SK-N-SH (cell line): ENCODE results near the gene GLCE. TPM values are rescaled to one million over a fixed set of nuclear protein-coding genes. Genes with fewer than 3 reads are reported as not detected.

Experiments
- CTCF ChIA-PET: fragments of 300-600, 350-600 bp; formaldehyde crosslinking; extraction: SDS; loops from one replicate; lab custom pipeline; 2021; lab: Yijun Ruan, JAX
- POLR2A ChIA-PET: fragments of 350-600 bp; sonication (Branson Sonifier 250); formaldehyde crosslinking; extraction: SDS; loops from one replicate; lab custom pipeline; 2020; ENCODE audit warnings: antibody characterized with exemption, inconsistent platforms; lab: Yijun Ruan, JAX
- DNase-seq: peaks from one replicate; pipeline ENCODE4 v3.0.0; 2012
- H2AFZ ChIP-seq: fragments of 200-600 bp; sonication (generic); 2 replicates; pipeline ENCODE4 v1.8.1; 2016; ENCODE audit warnings: antibody characterized with exemption, mild to moderate bottlenecking, low read depth
- H3F3A ChIP-seq: fragments of 200-600 bp; sonication (generic); replicated peaks from 2 replicates; pipeline ENCODE3; 2016; ENCODE audit warnings: antibody characterized with exemption, mild to moderate bottlenecking; ENCODE audit not compliant: insufficient read depth
- H3K27ac ChIP-seq, 2 experiments: fragments of 200-500 bp in 1 of 2; fragments of 200-600 bp in 1 of 2; sonication (Bioruptor generic) in 1 of 2; sonication (generic), shearing (Covaris generic) in 1 of 2; 2 replicates each; pipeline versions ENCODE4 v1.5.1 to v1.6.1; 2014 to 2016; ENCODE audit warnings: low read depth in 2 of 2, inconsistent platforms in 1 of 2, low read length in 1 of 2, mild to moderate bottlenecking in 1 of 2, mixed read lengths in 1 of 2
- H3K27me3 ChIP-seq: fragments of 200-600 bp; sonication (generic), shearing (Covaris generic); 2 replicates; pipeline ENCODE4 v1.6.1; 2016; ENCODE audit warnings: mixed run types; ENCODE audit not compliant: insufficient read depth
- H3K36me3 ChIP-seq, 2 experiments: fragments of 200-500 bp in 1 of 2; fragments of 200-600 bp in 1 of 2; sonication (Bioruptor generic) in 1 of 2; sonication (generic) in 1 of 2; replicated peaks in 1 of 2; 2 replicates each; pipeline versions ENCODE3 to v1.5.1; 2014 to 2016; ENCODE audit warnings: low read length in 1 of 2, mild to moderate bottlenecking in 1 of 2; ENCODE audit not compliant: insufficient read depth in 2 of 2, control insufficient read depth in 1 of 2
- H3K4me1 ChIP-seq, 2 experiments: fragments of 200-500 bp in 1 of 2; fragments of 200-600 bp in 1 of 2; sonication (Bioruptor generic) in 1 of 2; sonication (generic), shearing (Covaris generic) in 1 of 2; 2 replicates each; pipeline versions ENCODE4 v1.5.1 to v1.6.1; 2014 to 2016; ENCODE audit warnings: low read depth in 1 of 2, low read length in 1 of 2, mixed run types in 1 of 2; ENCODE audit not compliant: insufficient read depth in 2 of 2, control insufficient read depth in 1 of 2
- H3K4me2 ChIP-seq: fragments of 200-600 bp; sonication (generic), shearing (Covaris generic); 2 replicates; pipeline ENCODE4 v1.6.1; 2017; ENCODE audit warnings: mixed run types
- H3K4me3 ChIP-seq, 2 experiments: fragments of 200-500 bp in 1 of 2; fragments of 200-600 bp in 1 of 2; sonication (Bioruptor generic) in 1 of 2; sonication (generic), shearing (Covaris generic) in 1 of 2; 2 replicates each; pipeline versions ENCODE4 v1.5.1 to v1.8.1; 2014 to 2016; ENCODE audit warnings: low read depth in 2 of 2, inconsistent platforms in 1 of 2, low read length in 1 of 2, mild to moderate bottlenecking in 1 of 2, mixed read lengths in 1 of 2, moderate library complexity in 1 of 2
- H3K79me2 ChIP-seq: fragments of 200-600 bp; sonication (generic); 2 replicates; pipeline ENCODE4 v1.8.1; 2017; ENCODE audit warnings: mild to moderate bottlenecking; ENCODE audit not compliant: insufficient read depth
- H3K9ac ChIP-seq: fragments of 200-600 bp; sonication (generic); 2 replicates; pipeline ENCODE4 v1.6.1; 2017; ENCODE audit warnings: mixed run types
- H3K9me2 ChIP-seq: fragments of 200-600 bp; sonication (generic); 2 replicates; pipeline ENCODE4 v1.6.1; 2017; ENCODE audit warnings: mixed run types
- H3K9me3 ChIP-seq: fragments of 200-600 bp; sonication (generic); 2 replicates; pipeline ENCODE4 v1.6.1; 2017; ENCODE audit warnings: mixed run types, mild to moderate bottlenecking, moderate library complexity
- H4K20me1 ChIP-seq: fragments of 200-600 bp; sonication (generic); 2 replicates; pipeline ENCODE4 v1.6.1; 2017; ENCODE audit warnings: mild to moderate bottlenecking, mixed run types; ENCODE audit not compliant: insufficient read depth
- EP300 ChIP-seq, 2 experiments: IDR thresholded peaks; 2 replicates each; pipeline versions ENCODE4 v1.4.0 to v1.6.1; 2012; ENCODE audit warnings: borderline replicate concordance in 1 of 2, low read depth in 1 of 2, low read length in 1 of 2
- FOSL2 ChIP-seq: IDR thresholded peaks from 2 replicates; pipeline ENCODE4 v1.4.0; 2012; ENCODE audit warnings: low read depth, mild to moderate bottlenecking, moderate library complexity, borderline replicate concordance
- IRF3 ChIP-seq: fragments of 150-350 bp; IDR thresholded peaks from 2 replicates; pipeline ENCODE4 v1.6.1; 2016; ENCODE audit warnings: mild to moderate bottlenecking, low read depth, low read length
- JUND ChIP-seq: IDR thresholded peaks from 2 replicates; pipeline ENCODE4 v1.4.0; 2012
- NFIC ChIP-seq: IDR thresholded peaks from 2 replicates; pipeline ENCODE4 v1.4.0; 2012; ENCODE audit warnings: borderline replicate concordance
- NRF1 ChIP-seq: IDR thresholded peaks from 2 replicates; pipeline ENCODE4 v1.6.1; 2012; ENCODE audit warnings: low read depth, mild to moderate bottlenecking, low read length
- POLR2AphosphoS5 ChIP-seq: IDR thresholded peaks from 2 replicates; pipeline ENCODE4 v1.6.1; 2012; ENCODE audit warnings: low read depth, low read length
- RCOR1 ChIP-seq: fragments of 150-350 bp; IDR thresholded peaks from 2 replicates; pipeline ENCODE4 v1.6.1; 2017; ENCODE audit warnings: antibody characterized with exemption, low read length
- SIN3A ChIP-seq: IDR thresholded peaks from 2 replicates; pipeline ENCODE4 v1.6.1; 2012; ENCODE audit warnings: low read depth, mild to moderate bottlenecking, low read length, moderate library complexity, borderline replicate concordance
- TCF12 ChIP-seq: IDR thresholded peaks from 2 replicates; pipeline ENCODE4 v1.4.0; 2012
- TEAD4 ChIP-seq: IDR thresholded peaks from 2 replicates; pipeline ENCODE4 v1.4.0; 2012; ENCODE audit warnings: mild to moderate bottlenecking, borderline replicate concordance; ENCODE audit not compliant: insufficient read depth
- USF1 ChIP-seq: IDR thresholded peaks from 2 replicates; pipeline ENCODE4 v1.4.0; 2012; ENCODE audit warnings: low read depth, borderline replicate concordance
- YY1 ChIP-seq: IDR thresholded peaks from 2 replicates; pipeline ENCODE4 v1.4.0; 2012; ENCODE audit warnings: low read depth, mild to moderate bottlenecking
- WGBS: methylation state at CpG from one replicate; pipeline ENCODE4 v1.1.6; 2017; ENCODE audit warnings: low lambda C conversion rate; 5-methylcytosine and 5-hydroxymethylcytosine counted together
- polyA plus RNA-seq, 3 experiments: library from polyadenylated mRNA; depleted of rRNA; stranded (reverse); fragments of >200 nt; gene quantifications; 2 replicates each; pipeline ENCODE4 v1.2.3, GENCODE V29; 2012
- TF ChIP-seq, protein P1 (sequence below): IDR thresholded peaks from 2 replicates; pipeline ENCODE4 v1.4.0; 2012; ENCODE audit warnings: low read depth
- TF ChIP-seq, protein P2 (sequence below): IDR thresholded peaks from 2 replicates; pipeline ENCODE4 v1.4.0; 2012; ENCODE audit warnings: low read depth, borderline replicate concordance
- TF ChIP-seq, protein P3 (sequence below): IDR thresholded peaks from 2 replicates; pipeline ENCODE4; 2012
- TF ChIP-seq, protein P4 (sequence below): fragments of 150-350 bp; IDR thresholded peaks from 2 replicates; pipeline ENCODE4 v1.6.1; 2017; ENCODE audit warnings: antibody characterized with exemption, low read length, low read depth, borderline replicate concordance

GLCE gene
- polyA plus RNA-seq, 1 of the 3 experiments (the other 2 are of a cell fraction): 19.5 TPM

- no peak overlapping the region for H3K4me2 ChIP-seq
- H4K20me1 ChIP-seq: no peaks in the 10 kb centered on the region
- no peaks in the 10 kb centered on the region for H3K79me2 ChIP-seq
- ChIA-PET CTCF (interaction anchor here (0.8 to 2.6 kb wide), 2 partner anchors 20 to 320 kb away, joined by 3 to 10 read pairs; no protein-coding TSS in a partner anchor), POLR2A (no interaction called here)
- no peak for TF ChIP-seq TCF12
- TF ChIP-seq, protein P1, sequence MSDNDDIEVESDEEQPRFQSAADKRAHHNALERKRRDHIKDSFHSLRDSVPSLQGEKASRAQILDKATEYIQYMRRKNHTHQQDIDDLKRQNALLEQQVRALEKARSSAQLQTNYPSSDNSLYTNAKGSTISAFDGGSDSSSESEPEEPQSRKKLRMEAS: no peak
- TF ChIP-seq, protein P2, sequence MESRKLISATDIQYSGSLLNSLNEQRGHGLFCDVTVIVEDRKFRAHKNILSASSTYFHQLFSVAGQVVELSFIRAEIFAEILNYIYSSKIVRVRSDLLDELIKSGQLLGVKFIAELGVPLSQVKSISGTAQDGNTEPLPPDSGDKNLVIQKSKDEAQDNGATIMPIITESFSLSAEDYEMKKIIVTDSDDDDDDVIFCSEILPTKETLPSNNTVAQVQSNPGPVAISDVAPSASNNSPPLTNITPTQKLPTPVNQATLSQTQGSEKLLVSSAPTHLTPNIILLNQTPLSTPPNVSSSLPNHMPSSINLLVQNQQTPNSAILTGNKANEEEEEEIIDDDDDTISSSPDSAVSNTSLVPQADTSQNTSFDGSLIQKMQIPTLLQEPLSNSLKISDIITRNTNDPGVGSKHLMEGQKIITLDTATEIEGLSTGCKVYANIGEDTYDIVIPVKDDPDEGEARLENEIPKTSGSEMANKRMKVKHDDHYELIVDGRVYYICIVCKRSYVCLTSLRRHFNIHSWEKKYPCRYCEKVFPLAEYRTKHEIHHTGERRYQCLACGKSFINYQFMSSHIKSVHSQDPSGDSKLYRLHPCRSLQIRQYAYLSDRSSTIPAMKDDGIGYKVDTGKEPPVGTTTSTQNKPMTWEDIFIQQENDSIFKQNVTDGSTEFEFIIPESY: no peak
- no peak for TF ChIP-seq RCOR1
- TF ChIP-seq IRF3: no peak
- TF ChIP-seq SIN3A: no peak
- no peak for TF ChIP-seq USF1
- TF ChIP-seq YY1: no peak
- no peak for TF ChIP-seq NRF1
- no peak for TF ChIP-seq EP300 (IDR thresholded peaks at IDR 0.05; ENCODE audit: borderline replicate concordance in 1 of 2, low read depth in 1 of 2, low read length in 1 of 2)
- H3K4me3 ChIP-seq: no peak overlapping the region
- H2AFZ ChIP-seq: no peak overlapping the region
- H3K9ac ChIP-seq: no peak overlapping the region
- 43% methylated on average over 2 of the region's 2 CpGs for WGBS
- H3K9me2 ChIP-seq: no peaks in the 10 kb centered on the region
- no peak overlapping the region for H3K27ac ChIP-seq
- no peaks in the 10 kb centered on the region; a peak in 1 of 4 replicates for H3K4me1 ChIP-seq
- no peaks in the 10 kb centered on the region for H3K36me3 ChIP-seq
- H3F3A ChIP-seq: no peaks in the 10 kb centered on the region
- no peaks in the 10 kb centered on the region for H3K27me3 ChIP-seq
- no peak for DNase-seq
- no peaks in the 10 kb centered on the region for H3K9me3 ChIP-seq
Observed at GRCh38 chr15:69244798-69245197, 84.4 kb downstream of the GLCE start.

GRCh38 chr15:69253156-69253555, 92.7 kb downstream of the GLCE start:
- H2AFZ ChIP-seq: peak overlapping the region; percentile 52; the same call in 1 of the 2 replicates
- TF ChIP-seq YY1 (peak; percentile 27; the same call in 1 of the 2 replicates), POLR2AphosphoS5 (peak; percentile 15; the same call in 1 of the 2 replicates), NFIC (peak; percentile 74; the same call in 1 of the 2 replicates), FOSL2 (peak; percentile 91), SIN3A (no peak), TCF12 (peak; percentile 64), JUND (peak; percentile 80), TEAD4 (0 out of 2 replicates have a peak, but pooled peaks have one; percentile 48), EP300 (IDR thresholded peaks at IDR 0.05; ENCODE audit: borderline replicate concordance in 1 of 2, low read depth in 1 of 2, low read length in 1 of 2) (peak; percentile 15 to 41; a peak in 1 of 4 replicates), USF1 (no peak)
- TF ChIP-seq, protein P3, sequence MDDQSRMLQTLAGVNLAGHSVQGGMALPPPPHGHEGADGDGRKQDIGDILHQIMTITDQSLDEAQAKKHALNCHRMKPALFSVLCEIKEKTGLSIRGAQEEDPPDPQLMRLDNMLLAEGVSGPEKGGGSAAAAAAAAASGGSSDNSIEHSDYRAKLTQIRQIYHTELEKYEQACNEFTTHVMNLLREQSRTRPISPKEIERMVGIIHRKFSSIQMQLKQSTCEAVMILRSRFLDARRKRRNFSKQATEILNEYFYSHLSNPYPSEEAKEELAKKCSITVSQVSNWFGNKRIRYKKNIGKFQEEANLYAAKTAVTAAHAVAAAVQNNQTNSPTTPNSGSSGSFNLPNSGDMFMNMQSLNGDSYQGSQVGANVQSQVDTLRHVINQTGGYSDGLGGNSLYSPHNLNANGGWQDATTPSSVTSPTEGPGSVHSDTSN: peak; percentile 70
- TF ChIP-seq, protein P1: no peak
- TF ChIP-seq, protein P4, sequence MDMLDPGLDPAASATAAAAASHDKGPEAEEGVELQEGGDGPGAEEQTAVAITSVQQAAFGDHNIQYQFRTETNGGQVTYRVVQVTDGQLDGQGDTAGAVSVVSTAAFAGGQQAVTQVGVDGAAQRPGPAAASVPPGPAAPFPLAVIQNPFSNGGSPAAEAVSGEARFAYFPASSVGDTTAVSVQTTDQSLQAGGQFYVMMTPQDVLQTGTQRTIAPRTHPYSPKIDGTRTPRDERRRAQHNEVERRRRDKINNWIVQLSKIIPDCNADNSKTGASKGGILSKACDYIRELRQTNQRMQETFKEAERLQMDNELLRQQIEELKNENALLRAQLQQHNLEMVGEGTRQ: no peak
- H3K4me1 ChIP-seq: peaks cover 6 to 17% of the 10 kb centered on the region in 2 experiments
- peak; percentile 33 for DNase-seq
- no peaks in the 10 kb centered on the region for H3K9me2 ChIP-seq
- H3F3A ChIP-seq: peaks cover 20% of the 10 kb centered on the region
- H3K9ac ChIP-seq: peak overlapping the region; percentile 59; the same call in 1 of the 2 replicates
- H3K4me3 ChIP-seq: 0 out of 4 replicates have a peak overlapping the region, but pooled peaks of 1 of the 2 experiments have one; percentile 5
- H3K4me2 ChIP-seq: peak overlapping the region; percentile 56
- no peaks in the 10 kb centered on the region for H3K27me3 ChIP-seq
- 1% methylated on average over 3 of the region's 3 CpGs for WGBS
- H3K36me3 ChIP-seq: peaks cover 0 to 7% of the 10 kb centered on the region in 2 experiments
- H3K9me3 ChIP-seq: no peaks in the 10 kb centered on the region
- POLR2A ChIA-PET: no interaction called here
- CTCF ChIA-PET: interaction anchor here (0.9 to 1.0 kb wide), 2 partner anchors 14 to 42 kb away, joined by 3 read pairs; no protein-coding TSS in a partner anchor
- H4K20me1 ChIP-seq: no peaks in the 10 kb centered on the region
- peak overlapping the region; percentile 71 to 97 for H3K27ac ChIP-seq
- no peaks in the 10 kb centered on the region for H3K79me2 ChIP-seq
